Sigmoid colon (tissue), 4 donors: ENCODE measurements around the gene BCAS3.

Source experiments
- CTCF ChIP-seq, 4 experiments: fragments of 450-650 bp in 3 of 4; fragments of 200-600 bp in 1 of 4; IDR thresholded peaks; one replicate each; pipeline ENCODE4 v1.5.1; 2016 to 2019; ENCODE audit warnings: antibody characterized with exemption in 4 of 4, mild to moderate bottlenecking in 3 of 4, moderate library complexity in 2 of 4
- EP300 ChIP-seq, 4 donors: sonication (generic); formaldehyde crosslinking; IDR thresholded peaks; one replicate each; pipeline ENCODE4 v1.6.1; 2017; ENCODE audit warnings: antibody characterized with exemption in 4 of 4
- POLR2A ChIP-seq, 2 donors: fragments of 450-650 bp; IDR thresholded peaks; one replicate each; pipeline ENCODE4 v1.6.1; 2016; ENCODE audit warnings: antibody characterized with exemption in 2 of 2, mild to moderate bottlenecking in 2 of 2, moderate library complexity in 2 of 2

GRCh38 chr17:61325382-61326073 lies 647.9 kb downstream of the BCAS3 start:
- TF ChIP-seq POLR2A (IDR thresholded peaks at IDR 0.05), result no peak
- TF ChIP-seq CTCF (IDR thresholded peaks at IDR 0.05), result no peak
- no peak for TF ChIP-seq EP300 (IDR thresholded peaks at IDR 0.05)
